Progenitor cell of endocrine pancreas (in vitro differentiated cells): ENCODE measurements around the gene SOX18. TPM values are rescaled to one million over a fixed set of nuclear protein-coding genes. Genes with fewer than 3 reads are reported as not detected.

Experiments
- DNase-seq: peaks from one replicate; pipeline ENCODE4 v3.0.0; 2021; ENCODE audit warnings: low spot score; ENCODE audit not compliant: unreplicated experiment
- H3K27ac Mint-ChIP-seq: 2 replicates; pipeline ENCODE4 v1.8.0; 2021; ENCODE audit warnings: mild to moderate bottlenecking, moderate library complexity, mixed read lengths
- H3K27me3 Mint-ChIP-seq: 2 replicates; pipeline ENCODE4 v1.8.0; 2021; ENCODE audit warnings: mixed read lengths
- H3K36me3 Mint-ChIP-seq: 2 replicates; pipeline ENCODE4 v1.8.0; 2022; ENCODE audit warnings: mixed read lengths; ENCODE audit not compliant: insufficient read depth
- H3K4me1 Mint-ChIP-seq: 2 replicates; pipeline ENCODE4 v1.8.0; 2021; ENCODE audit warnings: low read depth, mixed read lengths
- H3K4me3 Mint-ChIP-seq: 2 replicates; pipeline ENCODE4 v1.8.0; 2021; ENCODE audit warnings: low read depth, mild to moderate bottlenecking, moderate library complexity, mixed read lengths
- H3K9me3 Mint-ChIP-seq: 2 replicates; pipeline ENCODE4 v1.8.0; 2021; ENCODE audit warnings: low read depth, mixed read lengths
- total RNA-seq: library from RNA; stranded (reverse); gene quantifications from 2 replicates; pipeline ENCODE4 v1.2.1, GENCODE V29; 2021
- TF ChIP-seq, protein P1 (sequence below): fragments of 200-600 bp; sonication (generic); IDR thresholded peaks from one replicate; pipeline ENCODE4 v1.5.0; 2021; ENCODE audit warnings: antibody characterized with exemption, mild to moderate bottlenecking; ENCODE audit not compliant: unreplicated experiment

Gene SOX18
- total RNA-seq, 1 donor from 2014 or later, result not detected

DNA sequence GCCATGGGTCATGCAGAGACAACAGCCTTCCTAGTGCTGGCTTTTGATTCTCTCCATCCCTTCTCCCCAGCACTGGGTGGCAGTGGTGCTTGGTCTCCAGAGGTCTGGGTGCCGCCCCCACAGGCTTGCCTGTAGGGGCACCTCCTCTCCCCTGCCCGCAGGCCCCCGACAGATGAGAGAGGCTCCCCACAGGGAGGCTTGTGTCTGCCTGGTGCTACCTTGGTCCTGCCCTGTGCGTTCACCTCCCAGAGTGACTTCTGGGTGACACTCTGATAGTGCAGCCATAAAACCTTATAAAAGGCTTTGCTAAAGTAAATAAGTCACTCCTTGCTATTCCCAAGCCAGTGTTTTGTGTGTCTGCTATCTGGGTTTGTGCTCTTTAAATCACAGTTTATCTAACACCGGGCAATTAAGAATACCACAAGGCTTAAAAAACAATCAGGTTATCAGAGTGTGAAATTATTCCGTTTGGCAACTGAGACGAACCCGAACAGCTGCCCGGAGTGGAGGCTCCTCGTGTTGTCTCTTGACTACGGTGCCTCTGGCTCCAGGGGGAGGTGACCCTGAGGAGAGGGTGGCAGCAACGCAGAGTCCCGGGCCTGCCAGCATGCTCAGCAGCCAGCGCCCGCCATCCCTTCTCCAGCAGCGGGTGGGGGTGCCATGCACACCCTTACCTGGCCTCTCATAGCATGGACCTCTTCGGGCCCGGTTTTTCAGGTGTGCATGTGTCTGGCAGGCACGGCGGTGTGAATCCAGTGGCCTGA is 18.9 kb downstream of the SOX18 start:
- TF ChIP-seq, protein P1, sequence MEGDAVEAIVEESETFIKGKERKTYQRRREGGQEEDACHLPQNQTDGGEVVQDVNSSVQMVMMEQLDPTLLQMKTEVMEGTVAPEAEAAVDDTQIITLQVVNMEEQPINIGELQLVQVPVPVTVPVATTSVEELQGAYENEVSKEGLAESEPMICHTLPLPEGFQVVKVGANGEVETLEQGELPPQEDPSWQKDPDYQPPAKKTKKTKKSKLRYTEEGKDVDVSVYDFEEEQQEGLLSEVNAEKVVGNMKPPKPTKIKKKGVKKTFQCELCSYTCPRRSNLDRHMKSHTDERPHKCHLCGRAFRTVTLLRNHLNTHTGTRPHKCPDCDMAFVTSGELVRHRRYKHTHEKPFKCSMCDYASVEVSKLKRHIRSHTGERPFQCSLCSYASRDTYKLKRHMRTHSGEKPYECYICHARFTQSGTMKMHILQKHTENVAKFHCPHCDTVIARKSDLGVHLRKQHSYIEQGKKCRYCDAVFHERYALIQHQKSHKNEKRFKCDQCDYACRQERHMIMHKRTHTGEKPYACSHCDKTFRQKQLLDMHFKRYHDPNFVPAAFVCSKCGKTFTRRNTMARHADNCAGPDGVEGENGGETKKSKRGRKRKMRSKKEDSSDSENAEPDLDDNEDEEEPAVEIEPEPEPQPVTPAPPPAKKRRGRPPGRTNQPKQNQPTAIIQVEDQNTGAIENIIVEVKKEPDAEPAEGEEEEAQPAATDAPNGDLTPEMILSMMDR, result no peak
- H3K4me3 Mint-ChIP-seq, result no peak overlapping the region
- no peaks in the 10 kb centered on the region for H3K9me3 Mint-ChIP-seq
- H3K27me3 Mint-ChIP-seq, result no peaks in the 10 kb centered on the region
- no peak for DNase-seq
- H3K27ac Mint-ChIP-seq, result no peak overlapping the region
- H3K36me3 Mint-ChIP-seq, result peaks cover 22% of the 10 kb centered on the region
- H3K4me1 Mint-ChIP-seq, result peaks cover 8% of the 10 kb centered on the region

GRCh38 chr20:64029293-64030117 is 19.9 kb downstream of the SOX18 start:
- TF ChIP-seq, protein P1, result no peak
- Mint-ChIP-seq H3K4me1 (peaks cover 4% of the 10 kb centered on the region), H3K9me3 (no peaks in the 10 kb centered on the region), H3K27ac (no peak overlapping the region), H3K27me3 (no peaks in the 10 kb centered on the region), H3K4me3 (no peak overlapping the region), H3K36me3 (peaks cover 22% of the 10 kb centered on the region)
- no peak for DNase-seq

DNA sequence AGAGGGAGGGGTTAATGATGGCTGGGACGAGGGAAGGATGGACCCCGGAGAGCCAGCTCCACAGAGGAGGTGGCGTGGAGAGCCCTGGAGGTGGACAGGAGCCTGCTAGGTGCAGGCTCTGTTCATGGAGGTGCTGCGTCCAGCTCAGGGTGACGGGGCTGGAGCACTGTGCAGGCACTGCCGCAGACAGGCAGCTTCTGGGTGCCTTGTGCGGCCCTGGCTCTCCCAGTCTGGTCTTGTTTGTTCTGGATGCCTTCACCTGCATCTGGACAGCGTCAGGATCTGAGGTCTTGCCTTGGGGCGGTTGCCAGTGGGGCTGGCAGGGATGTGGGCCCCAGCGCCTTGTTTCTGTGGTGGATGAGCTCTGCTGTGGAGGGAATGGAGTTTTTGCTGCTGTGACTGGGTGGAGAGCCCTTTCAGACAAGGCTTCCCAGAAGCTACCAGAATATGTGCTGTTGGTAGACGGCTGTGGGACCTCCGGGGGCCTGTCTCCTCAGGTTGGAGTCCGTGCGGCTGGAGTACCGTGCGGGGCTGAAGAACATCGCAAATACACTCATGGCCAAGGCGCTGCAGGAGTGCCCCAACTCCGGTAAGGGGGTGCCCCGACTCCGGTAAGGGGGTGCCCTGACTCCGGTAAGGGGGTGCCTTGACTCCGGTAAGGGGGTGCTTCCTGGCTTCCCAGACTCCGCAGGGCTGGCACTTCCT is 21.3 kb downstream of the SOX18 start:
- Mint-ChIP-seq H3K27ac (no peak overlapping the region), H3K36me3 (peaks cover 17% of the 10 kb centered on the region), H3K4me1 (peaks cover 9% of the 10 kb centered on the region), H3K4me3 (no peak overlapping the region), H3K9me3 (no peaks in the 10 kb centered on the region), H3K27me3 (no peaks in the 10 kb centered on the region)
- no peak for DNase-seq
- TF ChIP-seq, protein P1, result no peak

DNA sequence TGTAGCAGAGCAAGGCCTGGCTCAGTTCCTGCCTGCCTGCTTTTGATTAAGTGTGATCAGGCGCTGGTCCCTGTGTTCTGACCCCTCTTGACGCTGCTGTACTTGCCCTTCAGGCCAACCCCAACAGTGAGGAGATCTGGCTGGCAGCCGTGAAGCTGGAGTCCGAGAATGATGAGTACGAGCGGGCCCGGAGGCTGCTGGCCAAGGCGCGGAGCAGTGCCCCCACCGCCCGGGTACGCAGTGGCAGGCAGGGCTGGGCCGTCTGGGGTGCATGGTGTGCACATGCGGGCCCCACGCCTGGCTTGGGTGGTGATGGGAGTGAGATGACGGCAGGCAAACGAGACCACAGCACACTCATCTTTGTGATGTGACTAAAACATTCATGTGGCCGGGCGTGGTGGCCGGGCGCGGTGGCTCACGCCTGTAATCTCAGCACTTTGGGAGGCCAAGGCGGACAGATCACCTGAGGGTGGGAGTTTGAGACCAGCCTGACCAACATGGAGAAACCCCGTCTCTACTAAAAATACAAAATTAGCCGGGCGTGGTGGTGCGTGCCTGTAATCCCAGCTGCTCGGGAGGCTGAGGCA is 23.5 kb downstream of the SOX18 start:
- Mint-ChIP-seq H3K27ac (no peak overlapping the region), H3K36me3 (peaks cover 17% of the 10 kb centered on the region), H3K4me1 (peaks cover 9% of the 10 kb centered on the region), H3K4me3 (no peak overlapping the region), H3K27me3 (no peaks in the 10 kb centered on the region), H3K9me3 (no peaks in the 10 kb centered on the region)
- TF ChIP-seq, protein P1, result no peak
- DNase-seq, result no peak
